GM19452 (cell line): ENCODE results near the gene TELO2.

Experiments used
- ATAC-seq: cut with Tn5 transposase; IDR thresholded peaks from one replicate; pipeline ENCODE4 v1.9.1; 2021; ENCODE audit not compliant: unreplicated experiment

TELO2 gene

GRCh38 chr16:1492923-1493745 is at the start of gene TELO2:
Gene TELO2, plus strand, starts transcription at chr16:1493360. Its CDS starts 922 bp downstream, at chr16:1494282.
- no peak for ATAC-seq

DNA sequence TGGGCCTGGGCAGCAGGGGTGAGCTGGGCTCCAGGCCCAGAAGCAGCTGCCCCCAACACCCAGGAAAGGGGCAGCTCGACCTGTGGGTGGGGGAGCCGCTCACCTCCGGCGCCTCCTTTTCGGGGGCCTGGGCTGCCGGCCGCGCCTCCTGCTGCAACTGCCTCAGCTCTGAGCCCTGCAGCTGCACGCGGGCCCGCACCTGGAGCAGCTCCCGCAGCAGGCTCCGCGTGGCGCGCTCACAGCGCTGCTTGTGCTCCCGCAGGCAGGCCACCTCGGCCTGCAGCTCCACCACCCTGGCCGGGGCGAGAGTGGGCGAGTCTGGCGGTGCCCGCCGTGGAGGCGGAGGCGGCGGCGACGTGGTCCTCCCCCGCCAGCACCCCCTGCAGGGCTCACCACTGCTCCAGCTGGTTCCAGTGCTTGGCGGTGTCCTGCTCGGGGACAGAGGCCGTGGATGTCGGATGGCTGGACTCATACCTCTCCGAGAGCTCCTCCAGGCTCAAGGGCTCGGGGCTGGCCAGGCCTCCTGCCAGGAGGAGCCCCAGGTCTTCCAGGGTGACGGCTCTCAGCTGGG is 49.7 kb upstream of the TELO2 start:
- no peak for ATAC-seq

- no peak for ATAC-seq
These were observed 49.0 kb upstream of the TELO2 start, which contains the start of gene CCDC154 for GRCh38 chr16:1443980-1444729. Gene CCDC154, minus strand, starts transcription at chr16:1444556. Its CDS starts 234 bp downstream, at chr16:1444322.

GRCh38 chr16:1444730-1445517 is 48.2 kb upstream of the TELO2 start:
- ATAC-seq = no peak

DNA sequence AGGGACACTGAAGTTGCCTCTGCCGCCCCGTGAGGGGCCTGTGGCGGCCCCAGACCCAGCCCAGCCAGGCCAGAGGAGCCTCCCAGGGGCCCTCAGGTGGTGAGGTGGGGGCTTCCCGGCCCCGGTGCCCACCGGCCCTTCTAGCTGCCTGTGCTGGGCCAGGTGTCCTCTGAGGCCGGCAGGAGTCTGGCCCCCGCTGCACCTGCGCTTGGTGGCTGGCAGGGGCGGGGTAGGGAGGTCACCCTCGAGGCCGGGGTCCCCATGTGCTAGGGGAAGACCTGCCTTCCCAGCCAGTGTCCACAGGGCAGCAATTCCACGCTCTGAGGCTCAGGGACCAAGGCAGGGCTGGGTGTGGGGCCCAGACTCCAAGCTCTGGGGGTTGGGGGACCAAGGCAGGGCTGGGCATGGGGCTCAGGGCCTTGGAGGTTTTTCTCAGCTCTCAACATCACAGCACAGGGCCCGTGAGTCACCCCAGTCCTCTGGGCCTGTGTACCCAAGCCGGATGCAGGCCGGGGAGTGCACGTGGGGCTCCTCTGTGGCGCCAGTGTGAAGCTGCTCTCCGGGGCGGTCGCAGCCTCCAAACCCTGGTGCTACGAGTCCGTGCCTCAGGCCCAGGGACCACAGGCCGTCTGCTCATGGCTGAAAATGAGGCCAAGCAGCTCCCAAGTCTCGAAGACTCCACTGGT is 47.5 kb upstream of the TELO2 start:
- ATAC-seq = no peak

DNA sequence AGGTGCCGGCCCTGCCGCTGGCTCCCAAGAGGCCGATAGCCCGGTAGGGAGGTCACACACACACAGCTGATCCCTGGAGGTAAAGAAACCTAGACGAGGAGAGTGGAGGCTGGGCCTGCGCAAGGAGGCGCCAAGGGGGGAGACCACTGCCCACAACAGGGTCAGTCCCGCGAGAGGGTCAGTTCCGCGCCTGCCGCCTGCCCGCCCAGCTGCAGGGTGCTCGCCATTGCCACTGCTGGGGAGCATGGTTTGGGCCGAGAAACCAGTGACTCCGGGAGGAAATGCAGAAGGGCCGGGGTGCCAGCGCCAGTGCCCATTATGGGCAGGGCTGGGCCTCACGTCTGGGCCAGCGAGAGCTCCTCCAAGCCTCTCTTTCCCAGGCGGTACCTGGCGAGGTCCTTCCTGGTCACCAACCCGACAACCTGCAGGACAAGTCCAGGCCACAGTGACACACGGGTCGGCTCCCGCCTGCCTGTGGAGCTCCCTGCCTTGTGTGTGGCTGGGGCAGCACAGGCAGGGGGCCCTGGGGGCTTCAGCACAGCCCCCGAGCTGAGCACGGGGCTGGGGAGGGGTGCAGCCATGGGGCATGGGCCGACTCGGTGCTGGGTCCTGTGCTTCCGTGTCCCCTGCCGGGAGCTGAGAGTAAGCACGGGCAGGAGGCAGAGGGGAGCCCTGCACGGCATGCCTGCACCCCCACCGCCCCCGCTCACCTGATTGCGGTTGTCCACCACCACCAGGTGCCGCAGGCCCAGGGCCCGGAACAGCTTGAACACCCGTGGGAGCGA is 46.7 kb upstream of the TELO2 start:
- ATAC-seq = no peak

DNA sequence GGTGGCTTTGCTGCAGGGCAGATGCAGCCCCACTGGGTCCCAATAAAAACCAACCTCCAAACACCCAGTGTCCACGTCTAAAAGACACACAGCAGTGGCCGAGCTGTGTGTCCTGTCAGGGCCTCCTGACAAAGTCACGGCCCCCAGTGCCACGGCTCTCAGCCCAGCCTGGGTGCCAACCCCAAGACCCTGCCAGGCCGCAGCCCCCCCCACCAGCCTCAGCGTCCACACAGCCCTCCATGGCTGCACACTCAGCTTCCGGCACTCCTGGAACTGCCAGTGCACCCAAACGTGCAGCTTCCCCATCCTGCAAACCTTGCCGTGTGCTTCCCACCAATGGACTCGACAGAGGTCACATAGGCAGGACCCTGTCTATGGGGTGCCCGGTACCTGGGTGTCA is 45.2 kb upstream of the TELO2 start:
- ATAC-seq = no peak

- ATAC-seq = no peak
These were observed 44.5 kb upstream of the TELO2 start for GRCh38 chr16:1448536-1449116.

- ATAC-seq = no peak
These were observed 43.9 kb upstream of the TELO2 start for GRCh38 chr16:1449201-1449788.

DNA sequence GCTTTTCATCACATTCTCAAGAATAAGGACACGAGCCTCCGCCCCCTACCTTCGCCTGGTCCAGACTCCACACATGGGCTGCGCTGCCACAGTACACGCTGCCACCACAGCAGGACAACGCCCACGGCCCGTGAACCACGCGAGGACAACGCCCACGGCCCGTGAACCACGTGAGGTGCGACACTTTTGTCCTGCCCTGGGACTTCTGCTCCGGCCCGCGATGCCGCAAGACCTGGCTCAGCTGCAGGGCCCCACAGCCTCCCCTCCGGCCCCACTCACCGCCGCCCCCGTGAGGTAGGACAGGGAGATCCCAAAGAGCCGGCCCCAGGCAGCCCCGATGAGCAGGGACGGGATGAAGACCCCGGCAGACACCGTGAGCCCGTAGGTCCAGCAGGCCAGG is 42.9 kb upstream of the TELO2 start:
- no peak for ATAC-seq

DNA sequence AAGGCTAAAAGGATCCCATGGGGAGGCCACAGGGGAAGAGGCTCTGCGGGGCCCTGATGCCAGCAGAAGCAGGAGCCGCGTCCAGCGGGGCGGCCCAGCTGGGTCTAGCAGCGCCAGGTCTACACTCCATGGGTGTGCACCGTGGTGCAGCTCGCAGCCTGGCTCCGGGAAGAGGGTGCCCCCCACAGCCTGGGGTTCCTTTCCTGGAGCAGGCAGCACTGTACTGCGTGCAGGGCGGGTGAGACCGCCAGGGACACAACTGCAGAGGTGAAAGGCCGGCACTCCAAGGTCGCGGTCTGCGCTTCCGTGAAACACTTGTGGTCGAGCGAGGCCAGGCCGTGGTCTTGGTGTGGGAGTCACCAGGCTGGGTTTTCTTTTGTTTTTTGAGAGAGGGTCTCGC is 42.3 kb upstream of the TELO2 start:
- no peak for ATAC-seq

GRCh38 chr16:1451702-1452392 is 41.3 kb upstream of the TELO2 start:
- ATAC-seq = no peak

GRCh38 chr16:1452530-1452929 is 40.6 kb upstream of the TELO2 start:
- no peak for ATAC-seq

- no peak for ATAC-seq
These were observed 39.8 kb upstream of the TELO2 start for GRCh38 chr16:1453316-1453715.

GRCh38 chr16:1454561-1454960 is 38.6 kb upstream of the TELO2 start:
- ATAC-seq = no peak

- ATAC-seq = no peak
These were observed 37.7 kb upstream of the TELO2 start for GRCh38 chr16:1455190-1456171.

GRCh38 chr16:1456951-1457350 is 36.2 kb upstream of the TELO2 start:
- ATAC-seq = no peak
